WI38 (cell line): ENCODE measurements around the gene VSTM4.

Experiments used
- H3K4me3 ChIP-seq: 2 replicates; pipeline ENCODE4 v1.5.1; 2011; ENCODE audit warnings: low read depth, mild to moderate bottlenecking, control low read depth, low read length
- CTCF ChIP-seq: IDR thresholded peaks from 2 replicates; pipeline ENCODE4 v1.5.1; 2012; ENCODE audit warnings: low read depth, mild to moderate bottlenecking, control low read depth, low read length

VSTM4 gene

DNA sequence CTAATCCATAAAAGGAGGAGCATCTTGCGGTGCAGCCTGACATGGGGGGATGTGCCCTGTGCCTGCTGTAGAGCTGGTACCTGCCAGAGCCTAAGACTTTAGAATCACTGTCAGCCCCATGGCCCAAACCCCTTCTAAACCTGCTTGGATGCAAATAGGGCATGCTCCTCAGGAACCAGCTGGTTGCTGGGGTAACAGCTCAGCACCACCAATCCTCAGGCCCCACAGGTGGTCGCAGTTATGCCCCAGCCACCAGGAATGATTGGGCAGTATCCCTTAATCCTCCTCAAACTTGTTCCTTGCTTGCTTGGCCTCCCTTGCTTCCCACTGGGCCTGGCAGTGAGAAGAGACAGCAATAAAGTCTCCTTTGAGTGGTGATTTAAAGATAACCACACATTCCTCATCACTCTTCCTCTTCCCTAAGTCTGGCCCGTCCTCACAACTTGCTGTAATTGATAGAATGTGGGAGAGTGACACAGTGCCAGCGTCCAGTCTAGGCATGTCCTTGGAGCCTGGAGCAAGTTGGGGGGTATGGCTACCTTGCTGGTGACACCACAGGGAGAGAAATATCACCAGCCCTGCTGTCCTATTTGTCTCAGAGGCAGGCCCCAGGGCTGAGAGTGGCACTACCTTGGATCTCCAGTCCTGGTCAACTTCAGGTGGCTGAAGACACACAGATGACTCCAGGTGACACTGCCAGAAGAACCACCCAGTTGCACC lies 43.0 kb downstream of the VSTM4 start:
- no peak for TF ChIP-seq CTCF
- H3K4me3 ChIP-seq = no peak overlapping the region

DNA sequence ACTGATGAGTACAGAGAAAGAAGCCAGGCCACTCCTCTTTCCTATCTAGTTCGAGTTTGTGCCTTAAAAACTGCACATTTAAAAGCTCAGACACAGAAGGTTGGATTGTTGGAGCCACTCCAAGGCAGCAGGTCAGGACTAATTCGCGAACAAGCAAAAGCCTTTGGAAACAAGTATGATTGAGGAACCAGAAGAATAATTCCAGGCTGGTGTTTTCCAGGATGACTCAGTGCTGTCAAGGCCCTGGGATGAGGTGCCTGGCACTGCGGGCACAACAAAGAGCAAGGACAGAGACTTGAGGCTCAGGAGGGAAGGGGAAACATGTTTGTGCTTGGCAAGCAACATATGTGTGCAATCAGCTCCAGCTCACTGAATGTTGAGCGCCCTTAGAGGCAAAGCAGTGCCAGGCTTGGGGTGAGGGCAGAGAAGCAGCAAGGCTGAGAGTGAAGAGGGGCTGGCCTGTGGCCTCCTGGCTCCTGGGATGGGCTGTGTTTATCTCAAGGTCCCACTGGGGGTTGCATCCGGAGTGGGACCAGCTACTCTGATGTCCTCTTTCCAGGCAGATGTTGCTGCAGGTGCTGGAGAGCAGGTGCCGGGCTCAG lies 44.1 kb downstream of the VSTM4 start:
- no peak for TF ChIP-seq CTCF
- no peak overlapping the region for H3K4me3 ChIP-seq

DNA sequence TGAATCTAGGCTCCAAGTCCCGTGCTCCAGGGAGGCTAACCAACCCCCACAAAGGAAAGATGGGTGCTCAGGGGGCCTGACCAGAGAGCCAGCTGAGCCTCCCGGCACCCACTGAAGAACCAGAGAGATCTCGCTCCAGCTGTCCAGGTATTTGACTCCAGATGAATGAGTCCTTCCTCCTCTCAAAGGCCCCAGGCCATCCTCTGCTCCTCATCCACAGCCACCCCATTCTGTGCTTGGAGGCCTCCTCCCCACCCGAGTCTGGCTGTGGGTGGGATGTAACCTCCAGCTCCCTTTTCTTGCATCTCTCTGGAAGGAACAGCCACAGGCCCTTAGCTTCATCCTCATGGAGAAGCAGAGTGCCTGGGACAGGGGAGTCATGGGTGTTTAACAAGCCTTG lies 44.6 kb downstream of the VSTM4 start:
- no peak for TF ChIP-seq CTCF
- H3K4me3 ChIP-seq = no peak overlapping the region

- no peak for TF ChIP-seq CTCF
- no peak overlapping the region for H3K4me3 ChIP-seq
Measured at GRCh38 chr10:49068672-49069217, 46.6 kb downstream of the VSTM4 start.

GRCh38 chr10:49068209-49068608 lies 47.1 kb downstream of the VSTM4 start:
- H3K4me3 ChIP-seq = no peak overlapping the region
- no peak for TF ChIP-seq CTCF

GRCh38 chr10:49066944-49067730 lies 48.2 kb downstream of the VSTM4 start:
- no peak for TF ChIP-seq CTCF
- no peak overlapping the region for H3K4me3 ChIP-seq
